Tongue (tissue), 2 donors: ENCODE measurements around the gene ZBTB7C. TPM values are rescaled to one million over a fixed set of nuclear protein-coding genes. Genes with fewer than 3 reads are reported as not detected.

Experiments used
- DNase-seq: peaks from one replicate; pipeline ENCODE4 v3.0.0-alpha.2; 2015
- total RNA-seq: library from RNA; depleted of rRNA; stranded (reverse); fragments of >200 nt; gene quantifications from one replicate; pipeline ENCODE4 v1.2.3, GENCODE V29; 2014

The ZBTB7C gene
- total RNA-seq, 1 donor from 2014 or later: 17.8 TPM

- DNase-seq: no peak
These were observed 193.1 kb downstream of the ZBTB7C start for GRCh38 chr18:48215876-48216638.

- DNase-seq: no peak
These were observed 195.4 kb downstream of the ZBTB7C start for GRCh38 chr18:48213791-48214190.

- DNase-seq: no peak
These were observed 200.6 kb downstream of the ZBTB7C start for GRCh38 chr18:48208432-48209140.

- no peak for DNase-seq
These were observed 201.4 kb downstream of the ZBTB7C start for GRCh38 chr18:48207733-48208132.

- DNase-seq: no peak
These were observed 202.3 kb downstream of the ZBTB7C start for GRCh38 chr18:48206887-48207286.

- DNase-seq: no peak
These were observed 205.1 kb downstream of the ZBTB7C start for GRCh38 chr18:48203961-48204666.

GRCh38 chr18:48203288-48203945 is 205.8 kb downstream of the ZBTB7C start:
- DNase-seq: no peak

- DNase-seq: no peak
These were observed 206.6 kb downstream of the ZBTB7C start for GRCh38 chr18:48202350-48203260.

GRCh38 chr18:48202006-48202348 is 207.2 kb downstream of the ZBTB7C start:
- no peak for DNase-seq

GRCh38 chr18:48201337-48202005 is 207.7 kb downstream of the ZBTB7C start:
- no peak for DNase-seq

- DNase-seq: no peak
These were observed 208.4 kb downstream of the ZBTB7C start for GRCh38 chr18:48200631-48201336.

- DNase-seq: no peak
These were observed 209.8 kb downstream of the ZBTB7C start for GRCh38 chr18:48199399-48199798.

GRCh38 chr18:48197819-48198218 is 211.4 kb downstream of the ZBTB7C start:
- no peak for DNase-seq

- DNase-seq: no peak
These were observed 213.4 kb downstream of the ZBTB7C start for GRCh38 chr18:48195787-48196186.

- DNase-seq: peak; percentile 82
These were observed 214.5 kb downstream of the ZBTB7C start for GRCh38 chr18:48194591-48195181.

- DNase-seq: peak; percentile 25
These were observed 215.4 kb downstream of the ZBTB7C start for GRCh38 chr18:48193521-48194492.

- no peak for DNase-seq
These were observed 216.6 kb downstream of the ZBTB7C start for GRCh38 chr18:48192542-48192941.

- DNase-seq: peak; percentile 89
These were observed 217.7 kb downstream of the ZBTB7C start for GRCh38 chr18:48191494-48191893.

- no peak for DNase-seq
These were observed 218.2 kb downstream of the ZBTB7C start for GRCh38 chr18:48190994-48191393.
